ENCODE measurements around the gene MINDY2. TPM values are rescaled to one million over a fixed set of nuclear protein-coding genes. Genes with fewer than 3 reads are reported as not detected.

The MINDY2 gene
- total and polyA plus RNA-seq, 10 of the 15 experiments (the other 5 are each of a cell fraction or from before 2014, with no cell fraction given) = 0.73 to 9.4 (median 3.3) TPM

GRCh38 chr15:58875343-58875742, 104.2 kb downstream of the MINDY2 start:
- H3K27me3 ChIP-seq (replicated peaks in 1 of 2; ENCODE audit: control insufficient read depth in 2 of 2, insufficient read depth in 2 of 2, low read length in 1 of 2) = no peaks in the 10 kb centered on the region
- no TSS peak for BruUV-seq (replicated peaks)
- H3K27ac ChIP-seq (ENCODE audit: control insufficient read depth, insufficient read depth) = no peak overlapping the region
- RAD21 ChIA-PET (ENCODE audit: unreplicated experiment) = no interaction called here
- intact Hi-C loops (cut with micrococcal nuclease; ENCODE audit: unreplicated experiment) (no loop called here), in situ Hi-C loops (cut with MboI) (no loop called here)
- POLR2A ChIA-PET = no interaction called here
- H3K4me3 ChIP-seq = no peak overlapping the region
- no peak for DNase-seq (ENCODE audit: low read depth, low spot score)
- no peaks in the 10 kb centered on the region for H3K9me3 ChIP-seq (replicated peaks; ENCODE audit: control insufficient read depth, insufficient read depth, low read length)
- H3K4me1 ChIP-seq (ENCODE audit: control insufficient read depth, insufficient read depth, low read length) = peaks cover 5% of the 10 kb centered on the region; the same call in 1 of the 2 replicates
- TF ChIP-seq SIN3A (IDR thresholded peaks at IDR 0.05; ENCODE audit: low read depth, low read length) (no peak), SREBF2 (IDR thresholded peaks at IDR 0.05; ENCODE audit: low read length) (no peak), E2F4 (IDR thresholded peaks at IDR 0.05; ENCODE audit: low read depth, low read length) (no peak), BMI1 (IDR thresholded peaks at IDR 0.05; ENCODE audit: borderline replicate concordance) (no peak)
- no peak overlapping the region for H3K9ac ChIP-seq (ENCODE audit: control insufficient read depth, insufficient read depth, low read length)
- FAIRE-seq = no peak
- no peak for ATAC-seq
- H3K79me2 ChIP-seq (ENCODE audit: control insufficient read depth, insufficient read depth, low read length) = no peaks in the 10 kb centered on the region
- H4K20me1 ChIP-seq (ENCODE audit: control insufficient read depth, insufficient read depth) = no peaks in the 10 kb centered on the region
- CTCF ChIA-PET = no interaction called here
- peaks cover 6 to 20% of the 10 kb centered on the region in 2 experiments for H3K36me3 ChIP-seq (ENCODE audit: control insufficient read depth in 2 of 2, insufficient read depth in 2 of 2, low read length in 1 of 2)
- no peak overlapping the region for H3K4me2 ChIP-seq (ENCODE audit: control insufficient read depth, insufficient read depth)
- SMC1A ChIA-PET (ENCODE audit: uncharacterized antibody, unreplicated experiment) = interaction anchor here (1.6 kb wide), 1 partner anchor 16 kb away, joined by 4 read pairs; no protein-coding TSS in a partner anchor
- no peak overlapping the region for H2AFZ ChIP-seq (ENCODE audit: control insufficient read depth, low read depth, low read length)

- BruUV-seq (replicated peaks) = no TSS peak
- WGBS (ENCODE audit: insufficient coverage, insufficient replicate concordance, low lambda C conversion rate, missing lambda C conversion rate) = 91% methylated on average over 7 of the region's 7 CpGs
- Histone ChIP-seq H3K9ac (ENCODE audit: control insufficient read depth, insufficient read depth, low read length) (no peak overlapping the region), H3K4me3 (no peak overlapping the region), H3K36me3 (ENCODE audit: control insufficient read depth in 2 of 2, insufficient read depth in 2 of 2, low read length in 1 of 2) (peaks cover 7 to 24% of the 10 kb centered on the region in 2 experiments), H3K27me3 (replicated peaks in 1 of 2; ENCODE audit: control insufficient read depth in 2 of 2, insufficient read depth in 2 of 2, low read length in 1 of 2) (no peaks in the 10 kb centered on the region), H4K20me1 (ENCODE audit: control insufficient read depth, insufficient read depth) (no peaks in the 10 kb centered on the region), H3K4me2 (ENCODE audit: control insufficient read depth, insufficient read depth) (no peak overlapping the region), H3K9me3 (replicated peaks; ENCODE audit: control insufficient read depth, insufficient read depth, low read length) (no peaks in the 10 kb centered on the region), H2AFZ (ENCODE audit: control insufficient read depth, low read depth, low read length) (no peak overlapping the region), H3K4me1 (ENCODE audit: control insufficient read depth, insufficient read depth, low read length) (peaks cover 11% of the 10 kb centered on the region), H3K27ac (ENCODE audit: control insufficient read depth, insufficient read depth) (no peak overlapping the region), H3K79me2 (ENCODE audit: control insufficient read depth, insufficient read depth, low read length) (no peaks in the 10 kb centered on the region)
- ChIA-PET CTCF (interaction anchor here (0.6 to 1.1 kb wide), 2 partner anchors 10 to 564 kb away, joined by 3 to 4 read pairs; no protein-coding TSS in a partner anchor), POLR2A (no interaction called here), SMC1A (ENCODE audit: uncharacterized antibody, unreplicated experiment) (interaction anchor here (1.6 kb wide), 1 partner anchor 15 kb away, joined by 4 read pairs; no protein-coding TSS in a partner anchor), RAD21 (ENCODE audit: unreplicated experiment) (no interaction called here)
- in situ Hi-C loops (cut with MboI) = no loop called here
- intact Hi-C loops (cut with micrococcal nuclease; ENCODE audit: unreplicated experiment) = no loop called here
- ATAC-seq = no peak
- no peak for FAIRE-seq
- TF ChIP-seq GATAD2B (conservative IDR thresholded peaks at IDR 0.05; ENCODE audit: low read depth) = no peak
- TF ChIP-seq POLR2A (IDR thresholded peaks at IDR 0.05; ENCODE audit: low read depth, low read length) = peak; percentile 20; the same call in 1 of the 2 replicates
- no peak for TF ChIP-seq ZNF207 (IDR thresholded peaks at IDR 0.05; ENCODE audit: borderline replicate concordance)
- no peak for DNase-seq (ENCODE audit: low read depth, low spot score)
Observed at GRCh38 chr15:58876306-58877106, 105.4 kb downstream of the MINDY2 start.

Measured in GM12878 (cell line).